ENCODE results near the gene MRPL28. TPM values are rescaled to one million over a fixed set of nuclear protein-coding genes. Genes with fewer than 3 reads are reported as not detected.
A peak's percentile ranks its signal among the peaks of the same experiment; 100 is the strongest.

MRPL28 gene
- total RNA-seq, 1 experiment from 2014 or later = 140 TPM

DNA sequence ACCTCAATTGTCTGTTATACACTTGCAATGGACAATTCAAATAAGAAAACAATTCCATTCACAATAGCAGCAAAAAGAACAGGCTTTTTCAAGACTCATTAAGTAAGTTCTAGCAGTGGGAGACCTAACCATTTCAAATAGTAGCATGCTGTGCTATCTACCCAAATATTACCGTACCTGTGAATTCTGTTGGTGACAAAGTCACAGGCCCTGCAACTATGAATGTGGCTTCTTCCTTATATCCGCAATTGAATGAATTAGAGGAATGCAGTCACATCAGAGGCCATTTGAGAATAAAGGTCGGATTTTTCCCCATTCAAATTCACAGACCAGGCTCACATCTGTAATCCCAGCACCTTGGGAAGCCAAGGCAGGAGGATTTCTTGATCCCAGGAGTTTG lies 25.9 kb upstream of the MRPL28 start:
- in situ Hi-C loops (cut with HindIII; ENCODE audit: low pct_unique_long_range_greater_than_20kb, low sequenced_read_pairs) = no loop called here
- POLR2A ChIA-PET = no interaction called here
- peak overlapping the region; percentile 94 for H3K27ac ChIP-seq (ENCODE audit: low read length)
- H3K27me3 ChIP-seq (ENCODE audit: control insufficient read depth, insufficient read depth, low read length) = no peaks in the 10 kb centered on the region
- TSS peak; percentile 72 for BruUV-seq (replicated peaks)
- DNase-seq (ENCODE audit: low read depth, low spot score) (no peak), ATAC-seq (no peak)
- no peaks in the 10 kb centered on the region for H3K9me3 ChIP-seq (ENCODE audit: control insufficient read depth, insufficient read depth, low read depth, low read length)
- intact Hi-C loops (cut with micrococcal nuclease; ENCODE audit: unreplicated experiment) = no loop called here
- H3K36me3 ChIP-seq (ENCODE audit: control insufficient read depth, insufficient read depth, low read length) = no peaks in the 10 kb centered on the region
- 0 out of 2 replicates have a peak, but pooled peaks have one; percentile 44 for TF ChIP-seq POLR2AphosphoS5 (IDR thresholded peaks at IDR 0.05; ENCODE audit: low read depth, low read length)
- TF ChIP-seq, protein P1, sequence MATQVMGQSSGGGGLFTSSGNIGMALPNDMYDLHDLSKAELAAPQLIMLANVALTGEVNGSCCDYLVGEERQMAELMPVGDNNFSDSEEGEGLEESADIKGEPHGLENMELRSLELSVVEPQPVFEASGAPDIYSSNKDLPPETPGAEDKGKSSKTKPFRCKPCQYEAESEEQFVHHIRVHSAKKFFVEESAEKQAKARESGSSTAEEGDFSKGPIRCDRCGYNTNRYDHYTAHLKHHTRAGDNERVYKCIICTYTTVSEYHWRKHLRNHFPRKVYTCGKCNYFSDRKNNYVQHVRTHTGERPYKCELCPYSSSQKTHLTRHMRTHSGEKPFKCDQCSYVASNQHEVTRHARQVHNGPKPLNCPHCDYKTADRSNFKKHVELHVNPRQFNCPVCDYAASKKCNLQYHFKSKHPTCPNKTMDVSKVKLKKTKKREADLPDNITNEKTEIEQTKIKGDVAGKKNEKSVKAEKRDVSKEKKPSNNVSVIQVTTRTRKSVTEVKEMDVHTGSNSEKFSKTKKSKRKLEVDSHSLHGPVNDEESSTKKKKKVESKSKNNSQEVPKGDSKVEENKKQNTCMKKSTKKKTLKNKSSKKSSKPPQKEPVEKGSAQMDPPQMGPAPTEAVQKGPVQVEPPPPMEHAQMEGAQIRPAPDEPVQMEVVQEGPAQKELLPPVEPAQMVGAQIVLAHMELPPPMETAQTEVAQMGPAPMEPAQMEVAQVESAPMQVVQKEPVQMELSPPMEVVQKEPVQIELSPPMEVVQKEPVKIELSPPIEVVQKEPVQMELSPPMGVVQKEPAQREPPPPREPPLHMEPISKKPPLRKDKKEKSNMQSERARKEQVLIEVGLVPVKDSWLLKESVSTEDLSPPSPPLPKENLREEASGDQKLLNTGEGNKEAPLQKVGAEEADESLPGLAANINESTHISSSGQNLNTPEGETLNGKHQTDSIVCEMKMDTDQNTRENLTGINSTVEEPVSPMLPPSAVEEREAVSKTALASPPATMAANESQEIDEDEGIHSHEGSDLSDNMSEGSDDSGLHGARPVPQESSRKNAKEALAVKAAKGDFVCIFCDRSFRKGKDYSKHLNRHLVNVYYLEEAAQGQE (IDR thresholded peaks at IDR 0.05; ENCODE audit: insufficient read depth in 1 of 2, low read depth in 2 of 2, low read length in 1 of 2) = no peak
- TF ChIP-seq, protein P2, sequence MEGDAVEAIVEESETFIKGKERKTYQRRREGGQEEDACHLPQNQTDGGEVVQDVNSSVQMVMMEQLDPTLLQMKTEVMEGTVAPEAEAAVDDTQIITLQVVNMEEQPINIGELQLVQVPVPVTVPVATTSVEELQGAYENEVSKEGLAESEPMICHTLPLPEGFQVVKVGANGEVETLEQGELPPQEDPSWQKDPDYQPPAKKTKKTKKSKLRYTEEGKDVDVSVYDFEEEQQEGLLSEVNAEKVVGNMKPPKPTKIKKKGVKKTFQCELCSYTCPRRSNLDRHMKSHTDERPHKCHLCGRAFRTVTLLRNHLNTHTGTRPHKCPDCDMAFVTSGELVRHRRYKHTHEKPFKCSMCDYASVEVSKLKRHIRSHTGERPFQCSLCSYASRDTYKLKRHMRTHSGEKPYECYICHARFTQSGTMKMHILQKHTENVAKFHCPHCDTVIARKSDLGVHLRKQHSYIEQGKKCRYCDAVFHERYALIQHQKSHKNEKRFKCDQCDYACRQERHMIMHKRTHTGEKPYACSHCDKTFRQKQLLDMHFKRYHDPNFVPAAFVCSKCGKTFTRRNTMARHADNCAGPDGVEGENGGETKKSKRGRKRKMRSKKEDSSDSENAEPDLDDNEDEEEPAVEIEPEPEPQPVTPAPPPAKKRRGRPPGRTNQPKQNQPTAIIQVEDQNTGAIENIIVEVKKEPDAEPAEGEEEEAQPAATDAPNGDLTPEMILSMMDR (IDR thresholded peaks at IDR 0.05) = no peak
- no peak for TF ChIP-seq SIN3A (IDR thresholded peaks at IDR 0.05; ENCODE audit: borderline replicate concordance, insufficient read depth, low read depth, low read length)
- peaks cover 34% of the 10 kb centered on the region for H3K4me1 ChIP-seq (ENCODE audit: control insufficient read depth, insufficient read depth, low read length)
- H3K4me3 ChIP-seq (ENCODE audit: low read depth in 2 of 2, low read length in 2 of 2) = peak overlapping the region; percentile 52 to 87
- CTCF ChIA-PET = interaction anchor here (0.5 to 0.7 kb wide), 2 partner anchors 9 to 1742 kb away, joined by 3 to 13 read pairs; no protein-coding TSS in a partner anchor

DNA sequence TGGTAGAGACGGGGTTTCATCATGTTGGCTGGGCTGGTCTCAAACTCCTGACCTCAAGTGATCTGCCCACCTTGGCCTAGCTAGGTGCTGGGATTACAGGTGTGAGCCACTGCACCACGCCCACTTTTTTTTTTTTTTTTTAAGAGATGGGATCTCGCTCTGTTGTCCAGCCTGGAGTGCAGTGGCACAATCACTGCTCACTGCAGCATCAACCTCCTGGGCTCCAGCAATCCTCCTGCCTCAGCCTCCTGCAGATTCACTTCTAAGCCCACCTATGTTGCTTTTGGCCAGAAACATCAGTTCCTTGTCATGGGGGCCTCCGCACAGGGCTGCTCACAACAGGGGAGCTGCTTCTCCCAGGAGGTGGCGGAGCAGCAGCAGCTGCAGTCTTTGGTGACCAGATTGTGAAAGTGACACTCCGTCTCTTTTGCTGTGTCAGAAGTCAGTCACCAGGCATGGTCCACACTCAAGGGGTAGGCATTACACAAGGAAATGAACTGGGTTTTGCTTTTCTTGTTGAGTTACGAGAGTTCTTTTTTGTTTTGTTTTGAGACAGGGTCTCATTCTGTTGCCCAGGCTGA lies 22.2 kb upstream of the MRPL28 start:
- BruUV-seq (replicated peaks) = TSS peak; percentile 78
- Histone ChIP-seq H3K4me3 (ENCODE audit: low read depth in 2 of 2, low read length in 2 of 2) (no peak overlapping the region), H3K27me3 (ENCODE audit: control insufficient read depth, insufficient read depth, low read length) (no peaks in the 10 kb centered on the region), H3K4me1 (ENCODE audit: control insufficient read depth, insufficient read depth, low read length) (peaks cover 16% of the 10 kb centered on the region), H3K27ac (ENCODE audit: low read length) (0 out of 2 replicates have a peak overlapping the region, but pooled peaks have one; percentile 9), H3K36me3 (ENCODE audit: control insufficient read depth, insufficient read depth, low read length) (no peaks in the 10 kb centered on the region), H3K9me3 (ENCODE audit: control insufficient read depth, insufficient read depth, low read depth, low read length) (no peaks in the 10 kb centered on the region)
- in situ Hi-C loops (cut with HindIII; ENCODE audit: low pct_unique_long_range_greater_than_20kb, low sequenced_read_pairs) (no loop called here), intact Hi-C loops (cut with micrococcal nuclease; ENCODE audit: unreplicated experiment) (loop anchor here (5.0 kb wide), 1 partner anchor 105 kb away; no protein-coding TSS in a partner anchor)
- TF ChIP-seq, protein P2 (IDR thresholded peaks at IDR 0.05) = no peak
- no peak for TF ChIP-seq TCF7L2 (IDR thresholded peaks at IDR 0.05; ENCODE audit: low read depth, low read length)
- TF ChIP-seq, protein P1 (IDR thresholded peaks at IDR 0.05; ENCODE audit: insufficient read depth in 1 of 2, low read depth in 2 of 2, low read length in 1 of 2) = no peak
- TF ChIP-seq POLR2AphosphoS5 (IDR thresholded peaks at IDR 0.05; ENCODE audit: low read depth, low read length) = no peak
- no peak for TF ChIP-seq SIN3A (IDR thresholded peaks at IDR 0.05; ENCODE audit: borderline replicate concordance, insufficient read depth, low read depth, low read length)
- CTCF ChIA-PET = interaction anchor here (0.7 kb wide), 2 partner anchors 127 to 132 kb away, joined by 4 read pairs; no protein-coding TSS in a partner anchor
- ATAC-seq (no peak), DNase-seq (ENCODE audit: low read depth, low spot score) (no peak)
- POLR2A ChIA-PET = interaction anchor here (0.7 kb wide), 1 partner anchor 101 kb away, joined by 3 read pairs; no protein-coding TSS in a partner anchor
